Heart left ventricle (tissue), 13 donors: ENCODE results near the gene TNIP1.

Source experiments
- CTCF ChIP-seq, 12 donors: fragments of 200-600 bp; sonication (generic) in 4 of 12; IDR thresholded peaks; one replicate each; pipeline versions ENCODE4 v1.5.0 to v1.8.0; 2018 to 2022; ENCODE audit warnings: antibody characterized with exemption in 12 of 12, mild to moderate bottlenecking in 5 of 12
- POLR2A ChIP-seq, 2 donors: fragments of 450-650 bp; IDR thresholded peaks; one replicate each; pipeline ENCODE4 v1.6.1; 2017; ENCODE audit warnings: antibody characterized with exemption in 2 of 2, mild to moderate bottlenecking in 2 of 2, moderate library complexity in 2 of 2
- donor health status: ischemic (EF 13 %, LVEDD 7.1; RV severe dilation, severe dysfunction).
- donor health status: DM: no; HTN: yes; CAD: no.
- donor health status: DM: no; HTN: no; CAD: no.
- donor health status: ischemic (EF 25% LVEDD 6.9; RV normal size, moderate dysfunction).
- donor health status: ischemic (EF 25% LVEDD 5.7; RV mildly dilated, moderate dysfunction).
- donor health status: ischemic (EF 35%, LVEDD 5.7; RV mildly dilated, moderate dysfunction).
- donor health status: nonischemic (EF 11% LVEDD 7.7; RV severe dilation, severe dysfunction).
- donor health status: DM: yes; HTN: yes; CAD: no.
- donor health status: PGD.
- donor health status: ischemic (EF 29% LVEDD 5.4; RV normal size, mild dysfunction).
- donor health status: nonischemic (EF 23%, LVEDD 6.1; RV moderate dilation, normal function).

- TF ChIP-seq CTCF (IDR thresholded peaks at IDR 0.05) (no peak), POLR2A (IDR thresholded peaks at IDR 0.05) (no peak)
Observed at GRCh38 chr5:151088986-151089385, 8.2 kb upstream of the TNIP1 start.
